Heart right ventricle (tissue), 16 donors: Measurements from ENCODE around the gene SLC39A3. TPM values are rescaled to one million over a fixed set of nuclear protein-coding genes. Genes with fewer than 3 reads are reported as not detected.

Experiments
- ATAC-seq, 8 donors: fragments of 200-7000 bp; cut with Tn5 transposase; one replicate each; pipeline ENCODE4 v1.9.1; 2020; ENCODE audit warnings: mild to moderate bottlenecking in 8 of 8, moderate library complexity in 8 of 8, moderate number of reproducible peaks in 1 of 8
- DNase-seq, 2 donors: peaks; one replicate each; pipeline ENCODE4 v3.0.0-alpha.2; 2020
- H3K27ac ChIP-seq, 10 donors: fragments of 200-600 bp; sonication (generic) in 2 of 10; one replicate each; pipeline versions ENCODE4 v1.5.0 to v1.8.0; 2020 to 2022; ENCODE audit warnings: mild to moderate bottlenecking in 3 of 10
- H3K27me3 ChIP-seq, 7 donors: fragments of 200-600 bp; one replicate each; pipeline ENCODE4 v1.8.0; 2021 to 2022; ENCODE audit warnings: mild to moderate bottlenecking in 2 of 7
- H3K36me3 ChIP-seq, 9 donors: fragments of 200-600 bp; sonication (generic) in 1 of 9; one replicate each; pipeline versions ENCODE4 v1.5.0 to v1.8.0; 2020 to 2022; ENCODE audit warnings: mild to moderate bottlenecking in 2 of 9
- H3K4me1 ChIP-seq, 9 donors: fragments of 200-600 bp; sonication (generic) in 1 of 9; one replicate each; pipeline versions ENCODE4 v1.5.0 to v1.8.0; 2020 to 2022; ENCODE audit warnings: mild to moderate bottlenecking in 4 of 9
- H3K4me3 ChIP-seq, 10 donors: fragments of 200-600 bp; sonication (generic) in 2 of 10; one replicate each; pipeline versions ENCODE4 v1.5.0 to v1.8.0; 2020 to 2022; ENCODE audit warnings: mild to moderate bottlenecking in 7 of 10, moderate library complexity in 2 of 10
- H3K9me3 ChIP-seq, 11 donors: fragments of 200-600 bp in 10 of 11; sonication (generic) in 2 of 11; one replicate each; pipeline versions ENCODE4 v1.5.0 to v1.8.0; 2013 to 2022; ENCODE audit warnings: mild to moderate bottlenecking in 2 of 11, control low read depth in 1 of 11, moderate library complexity in 1 of 11
- CTCF ChIP-seq, 9 donors: fragments of 200-600 bp; sonication (generic) in 2 of 9; IDR thresholded peaks; one replicate each; pipeline versions ENCODE4 v1.5.0 to v1.8.0; 2021 to 2022; ENCODE audit warnings: antibody characterized with exemption in 9 of 9, mild to moderate bottlenecking in 5 of 9, moderate library complexity in 1 of 9
- WGBS, 2 donors: extraction: QIAGEN DNeasy Blood & Tissue Kit; methylation state at CpG; one replicate each; pipeline ENCODE4 v1.1.7; 2013; ENCODE audit warnings: inconsistent platforms in 1 of 2; 5-methylcytosine and 5-hydroxymethylcytosine counted together
- intact Hi-C, 10 donors: fragments of 100-400 bp; cut with DNase I; formaldehyde crosslinking; loops; one replicate each; pipeline versions ENCODE4 v1.11.1 to v1.14.2; 2022
- polyA plus RNA-seq, 2 donors: library from polyadenylated mRNA; stranded (reverse); fragments of 200-250 nt; gene quantifications; one replicate each; pipeline ENCODE4 v1.2.3, GENCODE V29; 2013
- total RNA-seq, 10 donors: library from RNA; stranded (reverse); fragmentation: NEBNext Ultra II Directional in 3 of 10; extraction: Animal tissue kit (Norgen Biotek cat#: 25700) in 3 of 10; gene quantifications; one replicate each; pipeline versions ENCODE4 v1.2.1 to v1.2.4, GENCODE V29; 2021 to 2023
- donor health status: Arrhythmogenic right ventricular cardiomyopathy.
- donor health status: ischemic (EF 13 %, LVEDD 7.1; RV severe dilation, severe dysfunction).
- donor health status: healthy with polysubstance abuse.
- donor health status: DM: no; HTN: yes; CAD: no.
- donor health status: DM: no; HTN: no; CAD: no.
- donor health status: ischemic (EF 25% LVEDD 6.9; RV normal size, moderate dysfunction).
- donor health status: ischemic (EF 25% LVEDD 5.7; RV mildly dilated, moderate dysfunction).
- donor health status: healthy.
- donor health status: DM: yes; HTN: yes; CAD: no.
- donor health status: Ischemic cardiomyopathy.
- donor health status: ischemic (EF 35%, LVEDD 5.7; RV mildly dilated, moderate dysfunction).
- donor health status: nonischemic (EF 11% LVEDD 7.7; RV severe dilation, severe dysfunction).
- donor health status: DM: yes; HTN: yes; CAD: no.
- donor health status: PGD.
- donor health status: ischemic (EF 29% LVEDD 5.4; RV normal size, mild dysfunction).
- donor health status: nonischemic (EF 23%, LVEDD 6.1; RV moderate dilation, normal function).

The SLC39A3 gene
- total and polyA plus RNA-seq, 12 donors = 16.5 to 66.8 (median 22.2) TPM

- H3K27ac ChIP-seq = no peak overlapping the region
- H3K36me3 ChIP-seq = peaks cover 0 to 5% (median 0%) of the 10 kb centered on the region in 9 donors
- H3K9me3 ChIP-seq = no peaks in the 10 kb centered on the region
- H3K4me3 ChIP-seq = no peak overlapping the region
- intact Hi-C loops = no loop called here
- peaks cover 0 to 4% (median 0%) of the 10 kb centered on the region in 9 donors for H3K4me1 ChIP-seq
- TF ChIP-seq CTCF (IDR thresholded peaks at IDR 0.05) = no peak
- DNase-seq (no peak), ATAC-seq (no peak)
- H3K27me3 ChIP-seq = no peaks in the 10 kb centered on the region
- WGBS, 2 donors = 79 to 85% methylated on average over 20 of the region's 20 CpGs
Measured at GRCh38 chr19:2683430-2684003, 56.3 kb downstream of the SLC39A3 start.

Other genes with a start within 250 kb of the SLC39A3 start
- gene GNG7, start 37.3 kb downstream of the SLC39A3 start, total RNA-seq = 10 to 100 TPM; 27.9 to 56.9 (median 39.7) TPM
- 10 to 100 TPM in 1 of 2 donors, 1 to 10 TPM in 1; 8.4 to 14.9 TPM for gene GNG7, start 37.3 kb downstream of the SLC39A3 start, polyA plus RNA-seq
- gene DIRAS1, start 18.6 kb downstream of the SLC39A3 start, total RNA-seq = 100 to 1,000 TPM; 104 to 381 (median 184) TPM
- 100 to 1,000 TPM in 1 of 2 donors, 10 to 100 TPM in 1; 63.7 to 107 TPM for gene DIRAS1, start 18.6 kb downstream of the SLC39A3 start, polyA plus RNA-seq
- 10 to 100 TPM; 52.6 to 84.9 (median 64.6) TPM for gene SGTA, start 43.3 kb upstream of the SLC39A3 start, total RNA-seq
- gene SGTA, start 43.3 kb upstream of the SLC39A3 start, polyA plus RNA-seq = 100 to 1,000 TPM in 1 of 2 donors, 10 to 100 TPM in 1; 90.2 to 102 TPM
- gene THOP1, start 45.5 kb upstream of the SLC39A3 start, total RNA-seq = 10 to 100 TPM; 37.5 to 72.5 (median 41.2) TPM
- gene THOP1, start 45.5 kb upstream of the SLC39A3 start, polyA plus RNA-seq = 10 to 100 TPM; 84.1 to 85.3 TPM
- 1 to 10 TPM; 3.1 to 5.6 (median 4.7) TPM for gene ZNF554, start 79.9 kb upstream of the SLC39A3 start, total RNA-seq
- 1 to 10 TPM in 1 of 2 donors, under 1 TPM in 1; 0.94 to 6.7 TPM for gene ZNF554, start 79.9 kb upstream of the SLC39A3 start, polyA plus RNA-seq
- gene ZNF555, start 101.5 kb upstream of the SLC39A3 start, total RNA-seq = 10 to 100 TPM in 2 of 10 donors, 1 to 10 TPM in 8; 4.9 to 11.3 (median 8.5) TPM
- 1 to 10 TPM; 2.6 to 2.9 TPM for gene ZNF555, start 101.5 kb upstream of the SLC39A3 start, polyA plus RNA-seq
- gene ZNF556, start 127.3 kb upstream of the SLC39A3 start, total RNA-seq = under 1 TPM in 2 of 10 donors, not detected in 8; 0.03 to 0.04 TPM
- gene ZNF556, start 127.3 kb upstream of the SLC39A3 start, polyA plus RNA-seq = under 1 TPM in 1 of 2 donors, not detected in 1; 0.01 TPM
- 1 to 10 TPM; 1.0 to 5.5 (median 3.0) TPM for gene ZNF57, start 160.9 kb upstream of the SLC39A3 start, total RNA-seq
- gene ZNF57, start 160.9 kb upstream of the SLC39A3 start, polyA plus RNA-seq = 1 to 10 TPM; 2.8 to 3.2 TPM
- 1 to 10 TPM; 1.0 to 2.6 (median 2.3) TPM for gene ZNF77, start 205.0 kb upstream of the SLC39A3 start, total RNA-seq
- gene ZNF77, start 205.0 kb upstream of the SLC39A3 start, polyA plus RNA-seq = 1 to 10 TPM; 2.5 to 2.9 TPM
- gene TLE6, start 237.5 kb upstream of the SLC39A3 start, total RNA-seq = 1 to 10 TPM in 2 of 10 donors, under 1 TPM in 5, not detected in 3; 0.34 to 2.8 (median 0.45) TPM
- gene TLE6, start 237.5 kb upstream of the SLC39A3 start, polyA plus RNA-seq = 1 to 10 TPM; 1.2 to 3.5 TPM